Measurements from ENCODE around the gene CERCAM. TPM values are rescaled to one million over a fixed set of nuclear protein-coding genes. Genes with fewer than 3 reads are reported as not detected.

The CERCAM gene
- total RNA-seq, 2 experiments from 2014 or later: 3.3 to 3.5 TPM

GRCh38 chr9:128473104-128473503, 52.4 kb downstream of the CERCAM start:
- DNase-seq (no peak), ATAC-seq (no peak)
- no peak for TF ChIP-seq CTCF (IDR thresholded peaks at IDR 0.05)
- no peaks in the 10 kb centered on the region for H3K9me3 Mint-ChIP-seq
- peaks cover 46% of the 10 kb centered on the region for H3K36me3 Mint-ChIP-seq (ENCODE audit: low read depth)
- POLR2A ChIA-PET: no interaction called here
- H3K4me1 Mint-ChIP-seq (ENCODE audit: low read depth): no peaks in the 10 kb centered on the region
- CTCF ChIA-PET: no interaction called here
- no peaks in the 10 kb centered on the region for H3K27me3 Mint-ChIP-seq
- H3K27ac Mint-ChIP-seq: no peak overlapping the region
- intact Hi-C loops (cut with micrococcal nuclease): no loop called here
- no peak overlapping the region for H3K4me3 Mint-ChIP-seq

GRCh38 chr9:128475867-128476266, 55.2 kb downstream of the CERCAM start:
- peaks cover 50% of the 10 kb centered on the region for H3K36me3 Mint-ChIP-seq (ENCODE audit: low read depth)
- intact Hi-C loops (cut with micrococcal nuclease): no loop called here
- H3K27me3 Mint-ChIP-seq: no peaks in the 10 kb centered on the region

GRCh38 chr9:128479262-128479661, 58.6 kb downstream of the CERCAM start:
- DNase-seq (no peak), ATAC-seq (no peak)
- CTCF ChIA-PET: no interaction called here
- no peak for TF ChIP-seq CTCF (IDR thresholded peaks at IDR 0.05)
- Mint-ChIP-seq H3K36me3 (ENCODE audit: low read depth) (peaks cover 46% of the 10 kb centered on the region), H3K27me3 (no peaks in the 10 kb centered on the region), H3K4me3 (no peak overlapping the region), H3K27ac (no peak overlapping the region), H3K4me1 (ENCODE audit: low read depth) (no peaks in the 10 kb centered on the region), H3K9me3 (no peaks in the 10 kb centered on the region)
- intact Hi-C loops (cut with micrococcal nuclease): no loop called here
- POLR2A ChIA-PET: no interaction called here

More at GRCh38 chr9:128475867-128476266, 55.2 kb downstream of the CERCAM start:
- ChIA-PET POLR2A (no interaction called here), CTCF (no interaction called here)
- ATAC-seq (no peak), DNase-seq (no peak)
- Mint-ChIP-seq H3K4me1 (ENCODE audit: low read depth) (no peaks in the 10 kb centered on the region), H3K27ac (no peak overlapping the region), H3K4me3 (no peak overlapping the region), H3K9me3 (no peaks in the 10 kb centered on the region)
- TF ChIP-seq CTCF (IDR thresholded peaks at IDR 0.05): no peak

- no peaks in the 10 kb centered on the region for H3K9me3 Mint-ChIP-seq
- ChIA-PET POLR2A (interaction anchor here (0.6 to 1.6 kb wide), 3 partner anchors 20 to 220 kb away, joined by 3 to 4 read pairs (median 3); no protein-coding TSS in a partner anchor), CTCF (no interaction called here)
- DNase-seq (no peak), ATAC-seq (no peak)
- H3K27me3 Mint-ChIP-seq: no peaks in the 10 kb centered on the region
- no peaks in the 10 kb centered on the region for H3K4me1 Mint-ChIP-seq (ENCODE audit: low read depth)
- intact Hi-C loops (cut with micrococcal nuclease): no loop called here
- no peak overlapping the region for H3K4me3 Mint-ChIP-seq
- peaks cover 43% of the 10 kb centered on the region for H3K36me3 Mint-ChIP-seq (ENCODE audit: low read depth)
- H3K27ac Mint-ChIP-seq: no peak overlapping the region
- TF ChIP-seq CTCF (IDR thresholded peaks at IDR 0.05): no peak
Observed at GRCh38 chr9:128481561-128481960, 60.9 kb downstream of the CERCAM start.

- CTCF ChIA-PET: no interaction called here
- H3K36me3 Mint-ChIP-seq (ENCODE audit: low read depth): peaks cover 49% of the 10 kb centered on the region
Observed at GRCh38 chr9:128482186-128482585, 61.5 kb downstream of the CERCAM start.

More at GRCh38 chr9:128482186-128482585, 61.5 kb downstream of the CERCAM start:
- no peak overlapping the region for H3K27ac Mint-ChIP-seq
- POLR2A ChIA-PET: interaction anchor here (0.6 to 1.6 kb wide), 3 partner anchors 20 to 220 kb away, joined by 3 to 4 read pairs (median 3); no protein-coding TSS in a partner anchor
- TF ChIP-seq CTCF (IDR thresholded peaks at IDR 0.05): no peak
- no peak for DNase-seq
- intact Hi-C loops (cut with micrococcal nuclease): no loop called here
- no peaks in the 10 kb centered on the region for H3K4me1 Mint-ChIP-seq (ENCODE audit: low read depth)
- ATAC-seq: no peak
- H3K4me3 Mint-ChIP-seq: no peak overlapping the region
- H3K9me3 Mint-ChIP-seq: no peaks in the 10 kb centered on the region
- no peaks in the 10 kb centered on the region for H3K27me3 Mint-ChIP-seq
